IPS-15b (cell line): ENCODE results near the gene KCNJ14.

Source experiments
- H3K27me3 ChIP-seq: one replicate; pipeline ENCODE4 v1.6.1; 2013; ENCODE audit warnings: low read length; ENCODE audit not compliant: control insufficient read depth, insufficient read depth
- H3K36me3 ChIP-seq: one replicate; pipeline ENCODE4 v1.6.1; 2013; ENCODE audit warnings: low read length; ENCODE audit not compliant: control insufficient read depth, insufficient read depth
- H3K4me1 ChIP-seq: one replicate; pipeline ENCODE4 v1.6.1; 2013; ENCODE audit warnings: mild to moderate bottlenecking, low read length; ENCODE audit not compliant: control insufficient read depth, insufficient read depth
- H3K4me3 ChIP-seq: one replicate; pipeline ENCODE4 v1.5.1; 2013; ENCODE audit warnings: low read depth, low read length
- H3K9ac ChIP-seq: one replicate; pipeline ENCODE4 v1.6.1; 2013; ENCODE audit warnings: low read depth, mild to moderate bottlenecking, low read length
- H3K9me3 ChIP-seq: one replicate; pipeline ENCODE4 v1.6.1; 2013; ENCODE audit warnings: mild to moderate bottlenecking, low read length; ENCODE audit not compliant: control insufficient read depth, insufficient read depth

KCNJ14 gene

DNA sequence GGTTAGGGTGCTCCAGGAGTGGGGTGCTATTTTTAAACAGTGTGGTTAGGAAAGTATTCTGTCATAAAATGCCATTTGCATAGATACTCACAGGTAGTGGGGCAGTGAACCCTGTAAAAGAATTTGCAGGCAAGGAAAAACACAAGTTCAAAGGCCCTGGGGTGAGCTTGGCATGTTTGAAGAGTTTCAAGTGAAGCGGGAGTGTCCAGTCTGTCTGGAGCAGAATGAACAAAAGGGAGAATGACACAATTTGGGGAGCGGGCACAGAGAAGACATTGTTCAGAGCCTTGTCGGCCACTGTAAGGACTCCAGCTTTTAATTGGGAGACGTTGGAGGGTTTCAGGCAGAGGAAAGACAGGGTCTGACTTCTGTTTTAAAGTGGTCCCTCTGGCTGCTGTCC is 6.8 kb upstream of the KCNJ14 start:
- H3K36me3 ChIP-seq = peaks cover 40% of the 10 kb centered on the region
- H3K9me3 ChIP-seq = no peaks in the 10 kb centered on the region
- no peak overlapping the region for H3K4me3 ChIP-seq
- H3K9ac ChIP-seq = no peak overlapping the region
- H3K27me3 ChIP-seq = no peaks in the 10 kb centered on the region
- peaks cover 4% of the 10 kb centered on the region for H3K4me1 ChIP-seq

DNA sequence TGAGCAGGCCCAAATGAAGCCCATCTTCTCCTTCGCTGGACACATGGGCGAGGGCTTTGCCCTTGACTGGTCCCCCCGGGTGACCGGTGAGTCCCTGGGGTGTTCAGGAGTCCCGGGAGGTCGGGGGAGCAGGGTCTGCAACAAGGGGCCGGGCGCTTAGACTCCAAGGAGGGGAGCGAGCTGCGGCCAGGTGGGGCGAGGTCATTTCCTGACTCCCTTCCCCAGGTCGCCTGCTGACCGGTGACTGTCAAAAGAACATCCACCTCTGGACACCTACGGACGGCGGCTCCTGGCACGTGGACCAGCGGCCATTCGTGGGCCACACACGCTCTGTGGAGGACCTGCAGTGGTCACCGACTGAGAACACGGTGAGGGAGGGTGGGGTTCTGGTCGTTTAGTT is 4.9 kb upstream of the KCNJ14 start:
- Histone ChIP-seq H3K4me3 (no peak overlapping the region), H3K4me1 (no peaks in the 10 kb centered on the region), H3K9ac (no peak overlapping the region), H3K36me3 (peaks cover 50% of the 10 kb centered on the region), H3K27me3 (no peaks in the 10 kb centered on the region), H3K9me3 (no peaks in the 10 kb centered on the region)

DNA sequence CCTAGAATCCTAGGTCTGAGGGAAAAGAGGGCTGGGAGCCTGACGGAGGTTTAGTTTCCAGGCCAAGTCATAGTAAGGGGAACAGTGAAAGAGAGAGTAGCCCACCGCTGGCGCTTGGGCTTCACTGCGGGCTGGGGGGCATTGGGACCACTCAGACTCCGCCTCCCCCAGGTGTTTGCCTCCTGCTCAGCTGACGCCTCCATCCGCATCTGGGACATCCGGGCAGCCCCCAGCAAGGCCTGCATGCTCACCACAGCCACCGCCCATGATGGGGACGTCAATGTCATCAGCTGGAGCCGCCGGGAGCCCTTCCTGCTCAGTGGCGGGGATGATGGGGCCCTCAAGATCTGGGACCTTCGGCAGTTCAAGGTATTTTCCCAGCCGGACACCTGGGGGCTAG is 4.5 kb upstream of the KCNJ14 start:
- Histone ChIP-seq H3K27me3 (no peaks in the 10 kb centered on the region), H3K4me3 (no peak overlapping the region), H3K9me3 (no peaks in the 10 kb centered on the region), H3K36me3 (peaks cover 52% of the 10 kb centered on the region), H3K9ac (no peak overlapping the region), H3K4me1 (no peaks in the 10 kb centered on the region)

DNA sequence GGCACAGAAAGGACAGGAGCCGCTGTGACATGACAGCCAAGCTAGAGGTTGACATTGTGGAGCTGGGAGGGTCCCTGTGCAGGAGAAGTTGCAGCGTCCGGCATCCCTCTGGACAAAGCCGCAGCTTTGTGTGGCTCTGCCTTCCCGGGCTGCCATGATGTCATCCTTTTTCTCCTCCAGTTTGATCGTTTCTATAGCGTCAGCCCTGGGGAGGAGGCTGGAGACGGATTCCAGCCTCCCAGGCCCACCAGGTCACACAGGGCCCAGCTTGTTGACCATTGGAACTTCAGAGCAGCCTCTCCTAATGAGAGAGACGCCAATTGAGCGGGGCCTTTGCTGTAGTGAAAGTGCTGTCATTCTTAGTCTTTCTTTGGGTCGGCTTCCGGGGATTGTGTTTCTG is 3.8 kb upstream of the KCNJ14 start:
- no peak overlapping the region for H3K9ac ChIP-seq
- no peak overlapping the region for H3K4me3 ChIP-seq
- no peaks in the 10 kb centered on the region for H3K27me3 ChIP-seq
- H3K36me3 ChIP-seq = peaks cover 58% of the 10 kb centered on the region
- no peaks in the 10 kb centered on the region for H3K4me1 ChIP-seq
- no peaks in the 10 kb centered on the region for H3K9me3 ChIP-seq

DNA sequence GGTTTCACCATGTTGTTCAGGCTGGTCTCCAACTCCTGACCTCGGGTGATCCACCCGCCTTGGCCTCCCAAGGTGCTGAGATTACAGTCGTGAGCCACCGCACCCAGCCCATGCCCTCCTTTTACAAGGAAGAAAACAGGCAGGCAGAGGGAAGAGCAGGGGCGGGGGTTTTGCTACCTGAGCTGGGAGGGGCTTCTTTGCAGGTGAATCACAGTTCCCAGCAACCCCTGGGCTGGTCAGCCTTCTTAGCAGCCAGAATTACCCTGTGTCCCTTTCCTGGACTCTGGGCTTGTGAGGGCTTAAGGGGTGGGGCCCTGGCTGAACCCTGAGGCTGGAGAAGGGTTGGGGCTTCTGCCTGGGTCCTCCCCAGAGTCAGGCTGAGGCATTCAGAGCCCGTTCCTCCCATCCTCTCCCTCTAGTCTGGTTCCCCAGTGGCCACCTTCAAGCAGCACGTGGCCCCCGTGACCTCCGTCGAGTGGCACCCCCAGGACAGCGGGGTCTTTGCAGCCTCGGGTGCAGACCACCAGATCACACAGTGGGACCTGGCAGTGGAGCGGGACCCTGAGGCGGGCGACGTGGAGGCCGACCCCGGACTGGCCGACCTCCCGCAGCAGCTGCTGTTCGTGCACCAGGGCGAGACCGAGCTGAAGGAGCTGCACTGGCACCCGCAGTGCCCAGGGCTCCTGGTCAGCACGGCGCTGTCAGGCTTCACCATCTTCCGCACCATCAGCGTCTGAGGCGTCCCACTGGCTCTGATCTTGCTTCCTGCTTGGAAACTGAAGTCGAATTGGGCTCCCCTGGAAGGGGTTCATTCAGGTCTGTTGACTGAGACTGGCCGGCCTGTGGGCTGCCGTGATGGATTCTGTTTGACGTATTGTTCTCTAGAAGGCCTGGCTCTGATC is 2.8 kb upstream of the KCNJ14 start:
- H3K36me3 ChIP-seq = peaks cover 58% of the 10 kb centered on the region
- H3K27me3 ChIP-seq = no peaks in the 10 kb centered on the region
- H3K9me3 ChIP-seq = no peaks in the 10 kb centered on the region
- H3K9ac ChIP-seq = no peak overlapping the region
- H3K4me3 ChIP-seq = no peak overlapping the region
- H3K4me1 ChIP-seq = no peaks in the 10 kb centered on the region

DNA sequence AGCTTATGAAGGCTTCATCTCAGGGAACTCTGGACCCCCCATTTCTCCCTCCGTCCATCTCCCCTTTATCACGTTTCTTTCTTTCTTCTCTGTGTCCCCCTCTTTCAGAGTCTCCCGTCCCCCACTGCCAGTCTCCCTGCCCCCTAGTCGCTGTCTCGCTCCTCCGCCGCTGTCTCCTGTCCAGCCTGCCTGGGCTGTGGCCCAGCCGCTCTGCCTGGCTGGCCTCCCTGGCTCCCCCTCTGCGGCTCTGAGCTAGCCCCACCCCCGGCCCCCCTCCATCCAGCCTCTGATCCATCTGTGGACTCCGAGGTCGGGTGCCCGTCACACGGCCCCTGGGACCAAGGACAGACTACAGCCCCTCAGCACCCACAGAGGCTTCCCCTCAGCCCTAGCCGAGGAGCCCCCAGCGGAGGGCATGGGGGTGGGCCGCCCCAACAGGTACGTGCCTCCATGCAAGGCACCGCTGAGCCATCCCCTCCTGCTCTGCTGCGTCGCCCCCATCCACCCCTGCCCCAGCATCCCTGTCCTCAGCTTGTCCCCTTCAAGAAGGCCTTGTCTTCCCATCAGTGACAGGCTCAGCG is 1.1 kb upstream of the KCNJ14 start:
- H3K27me3 ChIP-seq = no peaks in the 10 kb centered on the region
- no peak overlapping the region for H3K9ac ChIP-seq
- H3K4me3 ChIP-seq = no peak overlapping the region
- H3K36me3 ChIP-seq = peaks cover 53% of the 10 kb centered on the region
- no peaks in the 10 kb centered on the region for H3K4me1 ChIP-seq
- no peaks in the 10 kb centered on the region for H3K9me3 ChIP-seq

DNA sequence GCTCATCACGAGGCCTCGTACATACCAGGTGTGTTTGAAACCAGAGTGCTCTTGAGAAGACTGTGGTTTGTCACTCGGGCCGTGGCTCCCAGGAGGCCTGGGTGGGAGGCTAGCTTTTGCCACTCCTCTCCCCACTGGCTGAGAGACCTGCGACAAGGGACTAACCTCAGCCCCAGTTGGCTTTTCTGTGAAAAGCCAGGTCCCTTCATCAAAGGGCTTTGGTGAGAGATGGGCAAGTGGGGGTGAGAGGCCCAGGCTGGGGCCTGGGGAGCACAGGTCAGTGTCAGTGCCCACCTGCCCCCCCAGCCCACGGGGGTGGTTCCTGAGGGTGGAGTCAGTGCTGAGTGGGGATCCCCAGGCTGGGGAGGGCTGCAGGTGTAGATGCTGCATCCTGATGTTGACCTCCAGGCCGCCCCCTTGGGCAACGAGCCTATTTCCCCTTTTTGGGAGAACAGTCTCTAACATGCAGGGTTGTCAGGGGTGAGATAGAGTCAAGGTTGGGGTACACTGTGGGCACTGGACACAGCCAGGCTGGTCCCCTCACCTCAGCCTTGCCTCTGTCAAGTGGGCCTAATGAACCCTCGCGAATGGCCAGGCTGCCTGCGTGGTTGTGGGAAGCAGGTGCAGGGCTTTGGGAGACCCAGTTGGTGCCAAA is 661 bp downstream of the KCNJ14 start:
- Histone ChIP-seq H3K9ac (no peak overlapping the region), H3K9me3 (no peaks in the 10 kb centered on the region), H3K4me3 (no peak overlapping the region), H3K27me3 (no peaks in the 10 kb centered on the region), H3K4me1 (no peaks in the 10 kb centered on the region), H3K36me3 (peaks cover 39% of the 10 kb centered on the region)

DNA sequence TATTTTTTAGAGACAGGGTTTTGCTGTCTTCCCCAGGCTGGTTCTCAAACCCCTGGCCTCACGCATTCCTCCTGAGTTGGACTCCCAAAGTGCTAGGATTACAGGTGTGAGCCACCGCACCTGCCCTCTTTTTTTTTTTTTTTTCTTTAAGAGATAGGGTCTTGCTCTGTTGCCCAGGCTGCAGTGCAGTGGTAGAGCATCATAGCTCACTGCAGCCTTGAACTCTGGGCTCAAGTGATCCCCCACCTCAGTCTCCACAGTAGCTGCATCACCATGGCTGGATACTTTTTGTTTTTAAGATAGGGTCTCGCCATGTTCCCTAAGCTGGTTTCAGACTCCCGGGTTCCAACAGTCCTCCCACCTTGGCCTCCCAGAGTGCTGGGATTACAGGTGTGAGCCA is 1.5 kb downstream of the KCNJ14 start:
- Histone ChIP-seq H3K9me3 (no peaks in the 10 kb centered on the region), H3K9ac (no peak overlapping the region), H3K4me1 (no peaks in the 10 kb centered on the region), H3K4me3 (no peak overlapping the region), H3K36me3 (peaks cover 33% of the 10 kb centered on the region), H3K27me3 (no peaks in the 10 kb centered on the region)

DNA sequence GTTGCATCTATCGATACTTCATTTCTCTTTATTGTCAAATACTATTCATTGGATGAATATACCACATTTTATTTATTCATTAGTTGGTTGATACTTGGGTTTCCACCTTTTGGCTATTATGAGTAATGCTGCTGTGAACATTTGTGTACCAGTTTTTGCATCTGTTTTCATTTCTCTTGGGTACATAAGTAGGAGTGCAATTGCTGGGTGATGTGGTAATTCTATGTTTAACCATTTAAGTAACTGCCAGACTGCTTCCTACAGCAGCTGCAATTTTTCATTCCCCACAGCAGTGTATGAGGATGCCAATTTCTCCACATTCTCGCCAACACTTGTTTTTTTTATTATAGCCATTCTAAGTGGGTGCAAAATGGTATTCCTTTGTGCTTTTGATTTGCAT is 2.6 kb downstream of the KCNJ14 start:
- H3K4me1 ChIP-seq = no peaks in the 10 kb centered on the region
- H3K4me3 ChIP-seq = no peak overlapping the region
- H3K36me3 ChIP-seq = peaks cover 28% of the 10 kb centered on the region
- no peaks in the 10 kb centered on the region for H3K27me3 ChIP-seq
- no peaks in the 10 kb centered on the region for H3K9me3 ChIP-seq
- no peak overlapping the region for H3K9ac ChIP-seq

DNA sequence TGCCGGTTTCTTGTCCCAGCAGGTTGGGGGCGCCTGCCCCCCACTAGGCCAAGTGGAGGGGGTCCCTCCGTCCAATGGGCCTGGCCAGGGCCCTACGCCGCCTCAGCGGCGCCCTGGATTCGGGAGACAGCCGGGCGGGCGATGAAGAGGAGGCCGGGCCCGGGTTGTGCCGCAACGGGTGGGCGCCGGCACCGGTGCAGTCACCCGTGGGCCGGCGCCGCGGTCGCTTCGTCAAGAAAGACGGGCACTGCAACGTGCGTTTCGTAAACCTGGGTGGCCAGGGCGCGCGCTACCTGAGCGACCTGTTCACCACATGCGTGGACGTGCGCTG is 6.2 kb downstream of the KCNJ14 start:
- Histone ChIP-seq H3K4me1 (no peaks in the 10 kb centered on the region), H3K36me3 (peaks cover 5% of the 10 kb centered on the region), H3K9me3 (no peaks in the 10 kb centered on the region), H3K9ac (no peak overlapping the region), H3K27me3 (no peaks in the 10 kb centered on the region), H3K4me3 (no peak overlapping the region)

DNA sequence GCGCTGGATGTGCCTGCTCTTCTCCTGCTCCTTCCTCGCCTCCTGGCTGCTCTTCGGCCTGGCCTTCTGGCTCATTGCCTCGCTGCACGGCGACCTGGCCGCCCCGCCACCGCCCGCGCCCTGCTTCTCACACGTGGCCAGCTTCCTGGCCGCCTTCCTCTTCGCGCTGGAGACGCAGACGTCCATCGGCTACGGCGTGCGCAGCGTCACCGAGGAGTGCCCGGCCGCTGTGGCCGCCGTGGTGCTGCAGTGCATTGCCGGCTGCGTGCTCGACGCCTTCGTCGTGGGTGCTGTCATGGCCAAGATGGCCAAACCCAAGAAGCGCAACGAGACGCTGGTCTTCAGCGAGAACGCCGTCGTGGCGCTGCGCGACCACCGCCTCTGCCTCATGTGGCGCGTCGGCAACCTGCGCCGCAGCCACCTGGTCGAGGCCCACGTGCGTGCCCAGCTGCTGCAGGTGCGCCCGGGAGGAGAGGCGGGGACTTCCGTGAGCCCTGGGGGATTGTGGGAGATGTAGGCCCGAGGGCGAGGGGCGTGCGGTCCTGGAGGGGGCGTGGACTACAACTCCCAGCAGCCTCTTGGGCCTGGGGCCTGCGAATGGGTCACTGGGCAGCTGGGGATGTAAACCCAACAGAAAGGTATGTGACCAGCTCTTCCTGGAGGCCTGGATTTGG is 6.7 kb downstream of the KCNJ14 start:
- H3K9me3 ChIP-seq = no peaks in the 10 kb centered on the region
- no peak overlapping the region for H3K9ac ChIP-seq
- no peak overlapping the region for H3K4me3 ChIP-seq
- H3K4me1 ChIP-seq = no peaks in the 10 kb centered on the region
- H3K36me3 ChIP-seq = peaks cover 5% of the 10 kb centered on the region
- no peaks in the 10 kb centered on the region for H3K27me3 ChIP-seq
